HG02870 (cell line): ENCODE results near the gene TMEM266.

Experiments
- ATAC-seq: cut with Tn5 transposase; IDR thresholded peaks from one replicate; pipeline ENCODE4 v1.9.1; 2021; ENCODE audit warnings: mild to moderate bottlenecking, moderate library complexity; ENCODE audit not compliant: unreplicated experiment

The TMEM266 gene

GRCh38 chr15:76123031-76123430 lies 63.2 kb downstream of the TMEM266 start:
- no peak for ATAC-seq

- no peak for ATAC-seq
Observed at GRCh38 chr15:76127169-76127568, 67.4 kb downstream of the TMEM266 start.

GRCh38 chr15:76127880-76128279 lies 68.1 kb downstream of the TMEM266 start:
- no peak for ATAC-seq

- ATAC-seq, result no peak
Observed at GRCh38 chr15:76134537-76134936, 74.8 kb downstream of the TMEM266 start.

- no peak for ATAC-seq
Observed at GRCh38 chr15:76135516-76135915, 75.7 kb downstream of the TMEM266 start.

- ATAC-seq, result no peak
Observed at GRCh38 chr15:76138436-76138835, 78.7 kb downstream of the TMEM266 start.

GRCh38 chr15:76139368-76140073 lies 79.7 kb downstream of the TMEM266 start:
- peak; percentile 47 for ATAC-seq

- no peak for ATAC-seq
Observed at GRCh38 chr15:76140074-76140464, 80.3 kb downstream of the TMEM266 start.

- no peak for ATAC-seq
Observed at GRCh38 chr15:76146812-76147211, 87.0 kb downstream of the TMEM266 start.

GRCh38 chr15:76147906-76148570 lies 88.3 kb downstream of the TMEM266 start:
- no peak for ATAC-seq

- ATAC-seq, result no peak
Observed at GRCh38 chr15:76149291-76149915, 89.6 kb downstream of the TMEM266 start.

GRCh38 chr15:76150513-76150912 lies 90.7 kb downstream of the TMEM266 start:
- ATAC-seq, result peak; percentile 10

- ATAC-seq, result peak; percentile 74
Observed at GRCh38 chr15:76150971-76151598, 91.3 kb downstream of the TMEM266 start.

GRCh38 chr15:76151599-76151974 lies 91.8 kb downstream of the TMEM266 start:
- no peak for ATAC-seq

- ATAC-seq, result no peak
Observed at GRCh38 chr15:76152197-76152596, 92.4 kb downstream of the TMEM266 start.

- ATAC-seq, result no peak
Observed at GRCh38 chr15:76153241-76154197, 93.7 kb downstream of the TMEM266 start.

- ATAC-seq, result no peak
Observed at GRCh38 chr15:76155731-76156130, 95.9 kb downstream of the TMEM266 start.

GRCh38 chr15:76158226-76158625 lies 98.4 kb downstream of the TMEM266 start:
- no peak for ATAC-seq

GRCh38 chr15:76158815-76159214 lies 99.0 kb downstream of the TMEM266 start:
- ATAC-seq, result no peak

- ATAC-seq, result no peak
Observed at GRCh38 chr15:76159282-76159681, 99.5 kb downstream of the TMEM266 start.
